Smooth muscle cell (in vitro differentiated cells): Measurements from ENCODE around the gene SLC44A3. TPM values are rescaled to one million over a fixed set of nuclear protein-coding genes. Genes with fewer than 3 reads are reported as not detected.

ENCODE experiments used
- DNase-seq: peaks from one replicate; lab custom pipeline; 2025; ENCODE audit not compliant: unreplicated experiment; lab: John Stamatoyannopoulos, UW
- H2AFZ ChIP-seq: fragments of 200-600 bp; sonication (generic); 2 replicates; pipeline ENCODE4 v1.6.0; 2016; ENCODE audit warnings: antibody characterized with exemption, low read depth, mild to moderate bottlenecking
- H3F3A ChIP-seq: fragments of 200-600 bp; sonication (generic); 2 replicates; pipeline ENCODE4 v1.6.0; 2017; ENCODE audit warnings: antibody characterized with exemption, low read depth
- H3K27ac ChIP-seq: fragments of 200-600 bp; sonication (generic); 2 replicates; pipeline ENCODE4 v1.5.1; 2016; ENCODE audit warnings: low read depth, mild to moderate bottlenecking
- H3K27me3 ChIP-seq: fragments of 200-600 bp; sonication (generic); 2 replicates; pipeline ENCODE4 v1.6.1; 2016; ENCODE audit warnings: low read depth, mild to moderate bottlenecking
- H3K36me3 ChIP-seq: fragments of 200-600 bp; sonication (generic); 2 replicates; pipeline ENCODE4 v1.5.1; 2016; ENCODE audit warnings: low read depth
- H3K4me1 ChIP-seq: fragments of 200-600 bp; sonication (generic); 2 replicates; pipeline ENCODE4 v1.5.1; 2016; ENCODE audit warnings: low read depth
- H3K4me2 ChIP-seq: fragments of 200-600 bp; sonication (generic); 2 replicates; pipeline ENCODE4 v1.6.0; 2016; ENCODE audit warnings: mild to moderate bottlenecking
- H3K4me3 ChIP-seq: fragments of 200-600 bp; sonication (generic); 2 replicates; pipeline ENCODE4 v1.5.1; 2016; ENCODE audit warnings: mild to moderate bottlenecking
- H3K79me2 ChIP-seq: fragments of 200-600 bp; sonication (generic); 2 replicates; pipeline ENCODE4 v1.6.0; 2016; ENCODE audit warnings: low read depth, mild to moderate bottlenecking
- H3K9ac ChIP-seq: fragments of 200-600 bp; sonication (generic); 2 replicates; pipeline ENCODE4 v1.6.0; 2016; ENCODE audit warnings: low read depth
- H3K9me3 ChIP-seq: fragments of 200-600 bp; sonication (generic); replicated peaks from 2 replicates; pipeline ENCODE4 v1.5.1; 2016; ENCODE audit warnings: low read depth
- H4K20me1 ChIP-seq: fragments of 200-600 bp; sonication (generic); 2 replicates; pipeline ENCODE4 v1.6.0; 2016; ENCODE audit warnings: low read depth
- CTCF ChIP-seq: fragments of 200-600 bp; sonication (generic); IDR thresholded peaks from 2 replicates; pipeline ENCODE4 v1.5.1; 2017; ENCODE audit warnings: borderline replicate concordance, mild to moderate bottlenecking, antibody characterized with exemption; ENCODE audit not compliant: insufficient read depth, poor library complexity, severe bottlenecking
- WGBS: methylation state at CpG from one replicate; pipeline ENCODE4 v1.1.7; 2016; ENCODE audit warnings: low lambda C conversion rate; 5-methylcytosine and 5-hydroxymethylcytosine counted together
- polyA plus RNA-seq: library from polyadenylated mRNA; unstranded; fragments of >200 nt; fragmentation: Nextera tagmentation; extraction: Ambion mirVana; gene quantifications from 2 replicates; pipeline ENCODE4 v1.2.1, GENCODE V29; 2016
- total RNA-seq: library from RNA; depleted of rRNA; stranded (reverse); fragments of >200 nt; gene quantifications from 2 replicates; pipeline ENCODE4 v1.2.3, GENCODE V29; 2014

SLC44A3 gene
- total and polyA plus RNA-seq, 2 experiments from 2014 or later: 3.2 to 10.0 TPM

- H3F3A ChIP-seq: peaks cover 33% of the 10 kb centered on the region
- H3K27me3 ChIP-seq: no peaks in the 10 kb centered on the region
- DNase-seq: no peak
- no peak for TF ChIP-seq CTCF
- peak overlapping the region; percentile 82 for H3K9ac ChIP-seq
- H3K4me2 ChIP-seq: peak overlapping the region; percentile 79
- peaks cover 39% of the 10 kb centered on the region for H3K4me1 ChIP-seq
- peak overlapping the region; percentile 20 for H2AFZ ChIP-seq
- no peaks in the 10 kb centered on the region for H3K9me3 ChIP-seq
- 14% methylated on average over 9 of the region's 9 CpGs for WGBS
- H3K79me2 ChIP-seq: no peaks in the 10 kb centered on the region
- peak overlapping the region; percentile 4 for H3K4me3 ChIP-seq
- no peaks in the 10 kb centered on the region for H4K20me1 ChIP-seq
- no peaks in the 10 kb centered on the region for H3K36me3 ChIP-seq
- peak overlapping the region; percentile 98 for H3K27ac ChIP-seq
Measured at GRCh38 chr1:94864821-94865220, 44.7 kb downstream of the SLC44A3 start.

GRCh38 chr1:94865360-94865759, 45.2 kb downstream of the SLC44A3 start:
- H4K20me1 ChIP-seq: no peaks in the 10 kb centered on the region
- no peaks in the 10 kb centered on the region for H3K79me2 ChIP-seq
- H3K36me3 ChIP-seq: no peaks in the 10 kb centered on the region
- peaks cover 33% of the 10 kb centered on the region for H3F3A ChIP-seq
- peak overlapping the region; percentile 28 for H2AFZ ChIP-seq
- no peak for TF ChIP-seq CTCF
- peaks cover 39% of the 10 kb centered on the region for H3K4me1 ChIP-seq
- no peaks in the 10 kb centered on the region for H3K27me3 ChIP-seq
- no peaks in the 10 kb centered on the region for H3K9me3 ChIP-seq
- 53% methylated on average over 4 of the region's 4 CpGs for WGBS
- peak overlapping the region; percentile 79 for H3K4me2 ChIP-seq
- no peak for DNase-seq
- peak overlapping the region; percentile 4 for H3K4me3 ChIP-seq
- H3K27ac ChIP-seq: peak overlapping the region; percentile 98
- H3K9ac ChIP-seq: peak overlapping the region; percentile 82

- no peaks in the 10 kb centered on the region for H3K36me3 ChIP-seq
- no peaks in the 10 kb centered on the region for H3K9me3 ChIP-seq
- H3F3A ChIP-seq: peaks cover 33% of the 10 kb centered on the region
- peak overlapping the region; percentile 48 for H2AFZ ChIP-seq
- H3K27me3 ChIP-seq: no peaks in the 10 kb centered on the region
- H3K9ac ChIP-seq: peak overlapping the region; percentile 82
- H3K4me2 ChIP-seq: peak overlapping the region; percentile 79
- H3K4me1 ChIP-seq: peaks cover 39% of the 10 kb centered on the region
- no peaks in the 10 kb centered on the region for H3K79me2 ChIP-seq
- H4K20me1 ChIP-seq: no peaks in the 10 kb centered on the region
- 61% methylated on average over 4 of the region's 4 CpGs for WGBS
- H3K27ac ChIP-seq: peak overlapping the region; percentile 98
- DNase-seq: no peak
- no peak for TF ChIP-seq CTCF
- H3K4me3 ChIP-seq: no peak overlapping the region
Measured at GRCh38 chr1:94866164-94866807, 46.1 kb downstream of the SLC44A3 start.

GRCh38 chr1:94871031-94871430, 50.9 kb downstream of the SLC44A3 start:
- Histone ChIP-seq H3K4me1 (peaks cover 9% of the 10 kb centered on the region), H3K27me3 (no peaks in the 10 kb centered on the region), H2AFZ (no peak overlapping the region), H3K27ac (no peak overlapping the region), H3K9me3 (no peaks in the 10 kb centered on the region), H3K9ac (no peak overlapping the region), H3K4me2 (no peak overlapping the region), H3K79me2 (no peaks in the 10 kb centered on the region), H3K4me3 (no peak overlapping the region), H3F3A (peaks cover 4% of the 10 kb centered on the region), H3K36me3 (no peaks in the 10 kb centered on the region), H4K20me1 (no peaks in the 10 kb centered on the region)
- TF ChIP-seq CTCF: no peak
- DNase-seq: no peak
- WGBS: 25% methylated on average over 2 of the region's 2 CpGs
